PC-3 (cell line): Measurements from ENCODE around the gene DHRS4. TPM values are rescaled to one million over a fixed set of nuclear protein-coding genes. Genes with fewer than 3 reads are reported as not detected.

Experiments used
- ATAC-seq: fragments of 200-7000 bp; cut with Tn5 transposase; 2 replicates; pipeline ENCODE4 v1.9.1; 2020; ENCODE audit warnings: mild to moderate bottlenecking, moderate library complexity
- BruUV-seq: library from RNA; stranded (reverse); fragments of 400-500 nt; replicated peaks from 2 replicates; lab custom pipeline; 2021; lab: Mats Ljungman, UMichigan
- CTCF ChIA-PET: fragments of 300-600 bp; sonication (Branson Sonifier 250); formaldehyde crosslinking; loops from one replicate; lab custom pipeline; 2022; ENCODE audit warnings: antibody characterized with exemption; lab: Charles Lee
- POLR2A ChIA-PET: fragments of 300-600 bp; sonication (Branson Sonifier 250); formaldehyde crosslinking; loops from one replicate; lab custom pipeline; 2022; ENCODE audit warnings: antibody characterized with exemption; ENCODE audit not compliant: unreplicated experiment; lab: Charles Lee
- DNase-seq: peaks from one replicate; pipeline ENCODE4 v3.0.0-alpha.2; 2015
- H2AFZ ChIP-seq: fragments of 300-600 bp; sonication (generic); 2 replicates; pipeline ENCODE4 v1.6.0; 2016; ENCODE audit warnings: antibody characterized with exemption, low read length
- H3F3A ChIP-seq: fragments of 300-600 bp; sonication (generic); one replicate; pipeline ENCODE4 v1.6.0; 2017; ENCODE audit warnings: antibody characterized with exemption, low read length, control low read depth, mild to moderate bottlenecking; ENCODE audit not compliant: unreplicated experiment
- H3K27ac ChIP-seq: fragments of 300-600 bp; sonication (generic); 2 replicates; pipeline ENCODE4 v1.5.1; 2016; ENCODE audit warnings: mild to moderate bottlenecking, low read length
- H3K27me3 ChIP-seq: fragments of 300-600 bp; sonication (generic); 2 replicates; pipeline ENCODE4 v1.6.1; 2016; ENCODE audit warnings: low read length, mixed read lengths
- H3K36me3 ChIP-seq: fragments of 300-600 bp; sonication (generic); 2 replicates; pipeline ENCODE4 v1.6.1; 2016; ENCODE audit warnings: low read depth, mixed run types, low read length, mixed read lengths
- H3K4me1 ChIP-seq: fragments of 300-600 bp; sonication (generic); 2 replicates; pipeline ENCODE4 v1.5.1; 2016; ENCODE audit warnings: low read length; ENCODE audit not compliant: insufficient read depth
- H3K4me2 ChIP-seq: fragments of 300-600 bp; sonication (generic); 2 replicates; pipeline ENCODE4 v1.6.0; 2016; ENCODE audit warnings: low read length
- H3K4me3 ChIP-seq: fragments of 300-600 bp; sonication (generic); 2 replicates; pipeline ENCODE4 v1.5.1; 2016; ENCODE audit warnings: mild to moderate bottlenecking, low read length, mixed read lengths
- H3K79me2 ChIP-seq: fragments of 300-600 bp; sonication (generic); 2 replicates; pipeline ENCODE4 v1.6.1; 2017; ENCODE audit warnings: low read length, mixed read lengths
- H3K9ac ChIP-seq: fragments of 300-600 bp; sonication (generic); 2 replicates; pipeline ENCODE4 v1.6.0; 2016; ENCODE audit warnings: mild to moderate bottlenecking, low read length
- H3K9me2 ChIP-seq: fragments of 300-600 bp; sonication (generic); replicated peaks from 2 replicates; pipeline ENCODE4 v1.6.1; 2016; ENCODE audit warnings: mixed run types, low read length, mixed read lengths
- H3K9me3 ChIP-seq: fragments of 300-600 bp; sonication (generic); 2 replicates; pipeline ENCODE4 v1.6.1; 2016; ENCODE audit warnings: low read length, mixed read lengths
- H4K20me1 ChIP-seq: fragments of 300-600 bp; sonication (generic); 2 replicates; pipeline ENCODE4 v1.6.1; 2016; ENCODE audit warnings: low read length, mixed read lengths
- EZH2 ChIP-seq: fragments of 300-600 bp; sonication (generic); IDR thresholded peaks from one replicate; pipeline ENCODE4 v1.6.1; 2017; ENCODE audit warnings: antibody characterized with exemption, mild to moderate bottlenecking, low read length; ENCODE audit not compliant: unreplicated experiment
- EZH2phosphoT487 ChIP-seq: fragments of 300-600 bp; sonication (generic); IDR thresholded peaks from 2 replicates; pipeline ENCODE4 v1.6.1; 2018; ENCODE audit warnings: mild to moderate bottlenecking, antibody characterized with exemption, low read length, borderline replicate concordance
- intact Hi-C: fragments of 100-400 bp; cut with micrococcal nuclease; formaldehyde crosslinking; loops from 2 replicates; pipeline ENCODE4 v1.9.0; 2023
- total RNA-seq: library from RNA; depleted of rRNA; stranded (reverse); fragments of >200 nt; gene quantifications from 2 replicates; pipeline ENCODE4 v1.2.3, GENCODE V29; 2014
- TF ChIP-seq, protein P1 (sequence below): fragments of 300-600 bp; sonication (generic); conservative IDR thresholded peaks from 2 replicates; pipeline ENCODE4 v1.5.1; 2017; ENCODE audit warnings: antibody characterized with exemption, low read depth, mild to moderate bottlenecking, low read length

The DHRS4 gene
- total RNA-seq, 1 experiment from 2014 or later: 108 TPM

DNA sequence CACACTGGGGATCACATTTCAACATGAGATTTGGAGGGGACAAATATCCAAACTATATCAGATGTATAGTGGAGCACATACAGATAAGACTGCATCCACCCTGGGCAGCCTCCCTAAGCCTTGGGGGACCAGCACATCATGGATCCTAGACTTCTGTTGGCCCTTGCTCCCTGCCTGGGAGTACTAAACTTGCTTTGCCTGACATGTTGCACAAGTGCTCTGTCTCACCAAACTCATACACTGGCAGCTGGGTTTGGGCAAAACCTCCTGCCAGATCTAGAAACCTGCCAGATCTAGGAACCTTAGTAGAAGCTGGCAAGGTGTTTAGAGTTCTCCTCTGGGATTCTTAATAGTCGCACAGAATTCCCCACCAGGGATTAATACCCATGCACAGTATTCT, 18.4 kb upstream of the DHRS4 start:
- POLR2A ChIA-PET: no interaction called here
- H3K9ac ChIP-seq: no peak overlapping the region
- no peaks in the 10 kb centered on the region for H3K36me3 ChIP-seq
- H3F3A ChIP-seq: no peaks in the 10 kb centered on the region
- no peaks in the 10 kb centered on the region for H3K4me1 ChIP-seq
- H3K9me3 ChIP-seq: no peaks in the 10 kb centered on the region
- no peak overlapping the region for H3K4me3 ChIP-seq
- intact Hi-C loops: no loop called here
- no peak overlapping the region for H2AFZ ChIP-seq
- H3K79me2 ChIP-seq: no peaks in the 10 kb centered on the region
- CTCF ChIA-PET: no interaction called here
- H3K27me3 ChIP-seq: no peaks in the 10 kb centered on the region
- H3K4me2 ChIP-seq: no peak overlapping the region
- no peak for TF ChIP-seq EZH2
- TF ChIP-seq, protein P1, sequence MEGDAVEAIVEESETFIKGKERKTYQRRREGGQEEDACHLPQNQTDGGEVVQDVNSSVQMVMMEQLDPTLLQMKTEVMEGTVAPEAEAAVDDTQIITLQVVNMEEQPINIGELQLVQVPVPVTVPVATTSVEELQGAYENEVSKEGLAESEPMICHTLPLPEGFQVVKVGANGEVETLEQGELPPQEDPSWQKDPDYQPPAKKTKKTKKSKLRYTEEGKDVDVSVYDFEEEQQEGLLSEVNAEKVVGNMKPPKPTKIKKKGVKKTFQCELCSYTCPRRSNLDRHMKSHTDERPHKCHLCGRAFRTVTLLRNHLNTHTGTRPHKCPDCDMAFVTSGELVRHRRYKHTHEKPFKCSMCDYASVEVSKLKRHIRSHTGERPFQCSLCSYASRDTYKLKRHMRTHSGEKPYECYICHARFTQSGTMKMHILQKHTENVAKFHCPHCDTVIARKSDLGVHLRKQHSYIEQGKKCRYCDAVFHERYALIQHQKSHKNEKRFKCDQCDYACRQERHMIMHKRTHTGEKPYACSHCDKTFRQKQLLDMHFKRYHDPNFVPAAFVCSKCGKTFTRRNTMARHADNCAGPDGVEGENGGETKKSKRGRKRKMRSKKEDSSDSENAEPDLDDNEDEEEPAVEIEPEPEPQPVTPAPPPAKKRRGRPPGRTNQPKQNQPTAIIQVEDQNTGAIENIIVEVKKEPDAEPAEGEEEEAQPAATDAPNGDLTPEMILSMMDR: no peak
- no peak for TF ChIP-seq EZH2phosphoT487
- ATAC-seq (no peak), DNase-seq (no peak)
- H4K20me1 ChIP-seq: no peaks in the 10 kb centered on the region
- no peaks in the 10 kb centered on the region for H3K9me2 ChIP-seq
- BruUV-seq: no TSS peak
- H3K27ac ChIP-seq: no peak overlapping the region

DNA sequence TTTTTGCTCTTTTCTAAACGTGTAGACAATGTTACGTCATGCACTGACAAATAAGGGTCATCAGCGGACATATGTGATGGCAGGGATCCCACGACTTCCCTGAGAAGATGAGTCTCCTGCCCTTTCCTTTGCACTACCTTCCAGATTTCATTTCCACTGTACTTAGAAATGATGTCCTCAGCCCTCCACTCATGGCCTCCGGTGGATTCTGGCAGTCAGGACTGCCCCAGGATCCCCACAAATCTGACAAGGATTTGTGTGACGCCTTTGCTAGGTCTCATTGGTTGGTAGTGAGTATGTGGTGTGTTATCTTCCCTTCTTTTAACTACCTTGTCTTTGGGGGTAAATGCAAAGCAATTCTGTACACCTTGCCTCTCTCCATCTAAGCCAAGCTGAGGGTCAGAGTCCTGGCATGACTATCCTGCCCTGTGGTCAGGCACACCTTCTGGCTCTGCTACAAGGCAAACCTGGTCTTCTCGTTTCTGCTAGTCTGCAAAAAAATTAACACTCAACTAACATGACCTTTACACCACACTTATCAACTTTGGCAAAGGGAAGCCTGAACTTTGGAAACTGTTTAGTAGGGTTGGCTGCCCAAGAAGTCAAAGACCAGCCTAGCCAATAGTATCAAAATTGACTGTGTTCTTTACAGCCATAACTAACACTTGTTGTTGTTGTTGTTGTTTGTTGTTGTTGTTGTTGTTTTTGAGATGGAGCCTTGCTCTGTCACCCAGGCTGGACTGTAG, 17.3 kb upstream of the DHRS4 start:
- Histone ChIP-seq H3K27ac (no peak overlapping the region), H2AFZ (no peak overlapping the region), H3K9me2 (no peaks in the 10 kb centered on the region), H3K4me1 (no peaks in the 10 kb centered on the region), H3F3A (no peaks in the 10 kb centered on the region), H3K9me3 (no peaks in the 10 kb centered on the region), H3K36me3 (0 out of 2 replicates have a peak, but pooled peaks cover 2% of the 10 kb centered on the region), H3K79me2 (no peaks in the 10 kb centered on the region), H3K4me3 (no peak overlapping the region), H4K20me1 (no peaks in the 10 kb centered on the region), H3K9ac (no peak overlapping the region), H3K4me2 (no peak overlapping the region), H3K27me3 (no peaks in the 10 kb centered on the region)
- ATAC-seq: no peak
- POLR2A ChIA-PET: no interaction called here
- no TSS peak for BruUV-seq
- no peak for DNase-seq
- intact Hi-C loops: no loop called here
- CTCF ChIA-PET: no interaction called here
- no peak for TF ChIP-seq EZH2phosphoT487
- no peak for TF ChIP-seq EZH2
- TF ChIP-seq, protein P1: no peak

DNA sequence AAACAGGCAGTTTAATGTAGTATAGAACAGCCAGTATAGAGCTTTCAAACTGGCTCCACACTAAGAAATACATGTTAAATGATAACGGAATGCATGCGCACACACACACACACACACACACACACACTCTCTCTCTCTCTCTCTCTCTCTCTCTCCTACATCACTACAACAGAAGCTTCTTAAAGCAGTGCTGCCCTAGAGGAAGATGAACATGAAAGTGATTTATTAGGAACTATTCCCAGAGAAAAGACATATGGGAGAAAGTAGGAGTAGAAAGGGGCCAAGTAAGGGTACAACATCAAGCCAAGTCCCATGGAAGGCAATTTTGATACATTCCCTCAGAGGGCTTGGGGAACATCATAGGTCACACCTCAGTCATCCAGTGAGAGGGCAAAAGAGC, 16.4 kb upstream of the DHRS4 start:
- H3K36me3 ChIP-seq: 0 out of 2 replicates have a peak, but pooled peaks cover 2% of the 10 kb centered on the region
- ChIA-PET CTCF (no interaction called here), POLR2A (no interaction called here)
- H3K79me2 ChIP-seq: no peaks in the 10 kb centered on the region
- no peaks in the 10 kb centered on the region for H3K4me1 ChIP-seq
- H4K20me1 ChIP-seq: no peaks in the 10 kb centered on the region
- no peaks in the 10 kb centered on the region for H3K9me2 ChIP-seq
- intact Hi-C loops: no loop called here
- BruUV-seq: no TSS peak
- H3K9ac ChIP-seq: no peak overlapping the region
- H3K9me3 ChIP-seq: no peaks in the 10 kb centered on the region
- H3K27ac ChIP-seq: no peak overlapping the region
- ATAC-seq: no peak
- H2AFZ ChIP-seq: no peak overlapping the region
- no peaks in the 10 kb centered on the region for H3K27me3 ChIP-seq
- H3K4me3 ChIP-seq: no peak overlapping the region
- H3K4me2 ChIP-seq: no peak overlapping the region
- no peaks in the 10 kb centered on the region for H3F3A ChIP-seq
- TF ChIP-seq EZH2phosphoT487 (no peak), EZH2 (no peak)
- TF ChIP-seq, protein P1: no peak
- DNase-seq: no peak
